Karpas-422 (cell line): Measurements from ENCODE around the gene GGTLC1. TPM values are rescaled to one million over a fixed set of nuclear protein-coding genes. Genes with fewer than 3 reads are reported as not detected.
"Not testable (repeated sequence)": the region's sequence is repeated elsewhere in the genome, so short reads cannot be mapped to it uniquely, and the experiment has no call there.

Experiments used
- DNase-seq: peaks from one replicate; pipeline ENCODE4 v3.0.0-alpha.2; 2015
- H2AFZ ChIP-seq: fragments of 200-600 bp; sonication (generic); 2 replicates; pipeline ENCODE4 v1.6.1; 2014; ENCODE audit warnings: antibody characterized with exemption, low read length, mixed read lengths
- H3K27ac ChIP-seq: fragments of 200-600 bp; sonication (generic); 2 replicates; pipeline ENCODE4 v1.5.1; 2014; ENCODE audit warnings: mild to moderate bottlenecking, low read length, moderate library complexity
- H3K27me3 ChIP-seq: fragments of 200-600 bp; sonication (generic); 2 replicates; pipeline ENCODE4 v1.6.1; 2014; ENCODE audit warnings: low read length, mixed read lengths
- H3K36me3 ChIP-seq: fragments of 200-600 bp; sonication (generic); 2 replicates; pipeline ENCODE4 v1.6.1; 2014; ENCODE audit warnings: low read length, mixed read lengths; ENCODE audit not compliant: insufficient read depth
- H3K4me1 ChIP-seq: fragments of 200-600 bp; sonication (generic); 2 replicates; pipeline ENCODE4 v1.6.1; 2014; ENCODE audit warnings: mild to moderate bottlenecking, low read length, mixed read lengths
- H3K4me2 ChIP-seq: fragments of 200-600 bp; sonication (generic); 2 replicates; pipeline ENCODE4 v1.6.1; 2014; ENCODE audit warnings: low read length, low read depth, mild to moderate bottlenecking; ENCODE audit not compliant: poor library complexity, severe bottlenecking
- H3K4me3 ChIP-seq: fragments of 200-600 bp; sonication (generic); 2 replicates; pipeline ENCODE4 v1.5.1; 2014; ENCODE audit warnings: mild to moderate bottlenecking, antibody characterized with exemption, low read length, mixed read lengths
- H3K79me2 ChIP-seq: fragments of 200-600 bp; sonication (generic); 2 replicates; pipeline ENCODE4 v1.6.1; 2014; ENCODE audit warnings: mild to moderate bottlenecking, low read length, mixed read lengths
- H3K9ac ChIP-seq: fragments of 200-600 bp; sonication (generic); 2 replicates; pipeline ENCODE4 v1.6.0; 2014; ENCODE audit warnings: low read length
- H3K9me2 ChIP-seq: fragments of 200-600 bp; sonication (generic), shearing (Covaris generic); replicated peaks from 2 replicates; pipeline ENCODE4 v1.6.0; 2014; ENCODE audit warnings: mild to moderate bottlenecking, low read length, moderate library complexity; ENCODE audit not compliant: insufficient read depth
- H3K9me3 ChIP-seq: fragments of 300-700, 200-600 bp; sonication (generic); 2 replicates; pipeline ENCODE4 v1.6.1; 2014; ENCODE audit warnings: low read length, mixed read lengths
- H4K20me1 ChIP-seq: fragments of 200-600 bp; sonication (generic); 2 replicates; pipeline ENCODE4 v1.6.1; 2014; ENCODE audit warnings: mild to moderate bottlenecking, antibody characterized with exemption, low read length, low read depth; ENCODE audit not compliant: insufficient read depth
- total RNA-seq: library from RNA; depleted of rRNA; stranded (reverse); fragments of >200 nt; shearing (Covaris generic); gene quantifications from 2 replicates; pipeline ENCODE4 v1.2.3, GENCODE V29; 2014; ENCODE audit warnings: low replicate concordance

The GGTLC1 gene
- total RNA-seq, 1 experiment from 2014 or later, result not detected

DNA sequence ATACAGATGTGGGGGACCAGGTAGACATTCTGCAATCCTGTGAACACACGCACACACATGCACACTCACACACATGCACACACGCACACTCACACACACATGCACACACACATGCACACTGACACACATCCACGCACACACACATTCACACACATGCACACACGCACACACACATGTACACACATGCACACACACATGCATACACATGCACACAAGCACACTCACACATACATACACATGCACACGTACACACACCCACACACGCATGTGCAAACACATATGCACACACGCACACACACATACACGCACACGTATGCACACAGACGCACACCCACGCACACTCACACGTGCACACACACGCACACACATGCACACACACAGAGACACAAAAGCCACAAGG, 14.3 kb upstream of the GGTLC1 start:
- Histone ChIP-seq H4K20me1 (no peaks in the 10 kb centered on the region), H3K9me2 (no peaks in the 10 kb centered on the region), H3K4me1 (peaks cover 23% of the 10 kb centered on the region), H3K79me2 (no peaks in the 10 kb centered on the region), H3K36me3 (no peaks in the 10 kb centered on the region), H3K4me3 (no peak overlapping the region), H3K4me2 (no peak overlapping the region), H3K9me3 (no peaks in the 10 kb centered on the region), H2AFZ (no peak overlapping the region), H3K9ac (no peak overlapping the region), H3K27me3 (no peaks in the 10 kb centered on the region), H3K27ac (no peak overlapping the region)
- no peak for DNase-seq

DNA sequence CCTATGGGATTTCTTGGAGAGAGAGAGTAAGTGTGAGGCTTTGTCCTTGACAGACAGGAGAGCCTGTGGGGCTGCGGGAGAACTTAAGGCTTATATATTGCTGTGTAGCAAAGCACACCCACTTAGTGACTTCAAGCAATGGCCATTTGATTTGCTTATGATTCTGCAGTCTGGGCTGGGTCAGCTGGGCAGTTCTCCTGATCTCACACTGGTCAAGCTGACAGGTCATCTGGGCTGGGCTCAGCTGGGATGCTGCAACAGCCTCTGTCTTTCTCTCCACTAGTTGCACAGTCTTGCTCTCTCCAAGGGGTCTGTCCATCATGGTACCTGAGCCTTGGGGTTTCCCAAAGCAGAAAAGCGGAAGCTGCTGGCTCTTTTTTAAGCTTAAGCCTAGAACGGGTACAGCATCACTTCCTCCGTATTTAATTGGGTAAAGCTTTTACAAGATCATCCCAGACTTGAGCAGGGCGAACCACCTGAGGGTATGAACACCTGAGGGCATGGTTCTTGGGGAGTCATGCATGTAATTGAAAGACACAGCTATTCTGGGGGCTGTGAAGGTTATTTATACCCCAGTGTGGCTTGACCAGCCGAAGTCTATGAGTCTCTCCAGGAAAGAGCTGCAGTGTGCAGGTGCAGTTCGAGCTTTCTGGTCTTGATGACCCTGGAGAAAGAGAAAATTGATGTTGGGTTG, 13.3 kb upstream of the GGTLC1 start:
- DNase-seq, result peak; percentile 77
- no peaks in the 10 kb centered on the region for H3K9me3 ChIP-seq
- H2AFZ ChIP-seq, result no peak overlapping the region

DNA sequence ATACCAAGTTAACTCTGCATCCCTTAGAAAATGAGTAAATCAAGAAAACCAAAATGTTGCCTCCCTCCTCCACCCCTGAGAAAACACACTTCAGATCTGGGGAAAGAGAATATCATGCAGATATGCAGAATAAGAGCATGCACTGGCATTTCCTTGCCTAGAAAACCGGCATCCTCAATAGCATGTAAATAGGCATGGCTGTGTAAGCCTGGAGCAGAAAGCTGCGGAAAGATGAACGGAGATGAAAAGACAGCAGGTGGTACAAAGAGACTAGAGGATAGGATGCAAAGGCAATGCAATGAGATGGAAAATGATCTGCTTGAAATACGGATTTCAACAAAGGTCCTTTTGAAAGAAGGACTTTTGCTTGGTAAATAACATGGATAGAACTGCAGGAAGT, 10.3 kb upstream of the GGTLC1 start:
- Histone ChIP-seq H4K20me1 (no peaks in the 10 kb centered on the region), H3K4me1 (peaks cover 23% of the 10 kb centered on the region)
- DNase-seq, result no peak

More for the DNA sequence above, 13.3 kb upstream of the GGTLC1 start:
- Histone ChIP-seq H3K27me3 (no peaks in the 10 kb centered on the region), H3K9me2 (no peaks in the 10 kb centered on the region), H3K4me3 (no peak overlapping the region), H3K9ac (no peak overlapping the region), H3K79me2 (no peaks in the 10 kb centered on the region), H3K36me3 (no peaks in the 10 kb centered on the region), H3K4me2 (no peak overlapping the region), H3K27ac (no peak overlapping the region), H4K20me1 (no peaks in the 10 kb centered on the region), H3K4me1 (peaks cover 23% of the 10 kb centered on the region)

DNA sequence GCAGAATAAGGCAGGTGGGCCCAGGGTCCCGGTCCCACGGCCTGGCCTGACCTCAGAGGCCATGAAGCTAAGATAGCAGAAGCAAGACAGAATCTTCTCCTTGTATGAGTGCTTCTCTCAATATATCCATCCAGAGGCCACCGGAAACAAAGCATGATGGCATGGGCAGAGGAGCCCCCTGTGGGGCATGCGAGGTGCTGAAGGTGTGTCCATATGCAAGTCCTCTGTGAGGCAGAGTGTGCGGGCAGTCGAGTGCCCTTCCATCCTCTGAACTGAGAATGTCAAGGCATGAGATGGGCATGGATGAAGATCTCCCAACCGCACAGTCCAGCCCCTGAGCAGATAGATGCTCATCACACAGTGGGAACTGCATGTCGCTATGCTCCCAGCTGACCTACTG, 9.8 kb upstream of the GGTLC1 start:
- Histone ChIP-seq H4K20me1 (no peaks in the 10 kb centered on the region), H3K4me1 (peaks cover 20% of the 10 kb centered on the region)

More for the DNA sequence above, 10.3 kb upstream of the GGTLC1 start:
- no peaks in the 10 kb centered on the region for H3K9me2 ChIP-seq
- no peak overlapping the region for H3K4me3 ChIP-seq
- H3K27me3 ChIP-seq, result no peaks in the 10 kb centered on the region
- H3K27ac ChIP-seq, result no peak overlapping the region
- no peak overlapping the region for H3K9ac ChIP-seq
- no peaks in the 10 kb centered on the region for H3K36me3 ChIP-seq
- no peak overlapping the region for H3K4me2 ChIP-seq
- no peaks in the 10 kb centered on the region for H3K9me3 ChIP-seq
- no peak overlapping the region for H2AFZ ChIP-seq
- no peaks in the 10 kb centered on the region for H3K79me2 ChIP-seq

DNA sequence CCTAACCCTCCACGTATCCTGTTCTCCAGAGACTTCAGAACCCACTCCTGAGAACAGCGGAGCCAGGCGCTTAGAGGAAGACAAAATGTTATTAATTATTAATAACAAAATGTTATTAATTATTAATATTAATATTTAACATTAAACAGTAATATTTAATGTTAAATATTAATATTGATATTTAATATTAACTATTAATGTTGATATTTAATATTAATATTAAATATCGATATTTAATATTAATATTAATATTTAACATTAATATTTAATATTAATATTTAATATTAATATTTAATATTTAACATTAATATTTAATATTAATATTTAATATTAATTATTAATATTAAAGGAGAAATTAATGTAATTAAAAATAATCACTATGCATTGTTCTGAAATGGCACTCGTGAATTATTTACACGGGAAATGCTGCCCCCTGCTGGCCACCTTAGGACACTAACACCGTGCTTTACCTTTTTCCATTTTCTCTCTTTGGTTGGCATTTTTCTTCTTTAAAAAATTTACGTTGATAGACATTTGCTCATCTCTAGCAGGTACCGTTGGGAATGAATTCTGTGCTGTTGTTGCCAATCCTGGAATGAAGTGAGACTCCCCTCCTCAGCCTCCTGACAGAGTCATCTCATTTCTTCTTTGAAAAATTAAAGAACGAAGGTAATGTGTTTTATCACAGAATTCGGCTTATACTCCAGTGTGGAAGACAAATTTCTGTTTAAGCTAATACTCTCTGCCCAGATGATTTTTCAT, 7.5 kb upstream of the GGTLC1 start:
- H3K9me3 ChIP-seq, result no peaks in the 10 kb centered on the region
- no peaks in the 10 kb centered on the region for H3K36me3 ChIP-seq
- H3K4me2 ChIP-seq, result no peak overlapping the region
- H2AFZ ChIP-seq, result no peak overlapping the region
- DNase-seq, result peak; percentile 80
- no peaks in the 10 kb centered on the region for H4K20me1 ChIP-seq
- H3K9me2 ChIP-seq, result no peaks in the 10 kb centered on the region
- no peak overlapping the region for H3K27ac ChIP-seq
- no peak overlapping the region for H3K9ac ChIP-seq
- no peaks in the 10 kb centered on the region for H3K27me3 ChIP-seq
- H3K79me2 ChIP-seq, result no peaks in the 10 kb centered on the region
- no peak overlapping the region for H3K4me3 ChIP-seq
- H3K4me1 ChIP-seq, result no peaks in the 10 kb centered on the region

More for the DNA sequence above, 9.8 kb upstream of the GGTLC1 start:
- Histone ChIP-seq H3K9me2 (no peaks in the 10 kb centered on the region), H3K9ac (no peak overlapping the region), H3K4me3 (no peak overlapping the region), H3K4me2 (no peak overlapping the region), H3K27ac (no peak overlapping the region), H3K27me3 (no peaks in the 10 kb centered on the region), H3K9me3 (no peaks in the 10 kb centered on the region), H3K36me3 (no peaks in the 10 kb centered on the region), H2AFZ (no peak overlapping the region), H3K79me2 (no peaks in the 10 kb centered on the region)
- no peak for DNase-seq

DNA sequence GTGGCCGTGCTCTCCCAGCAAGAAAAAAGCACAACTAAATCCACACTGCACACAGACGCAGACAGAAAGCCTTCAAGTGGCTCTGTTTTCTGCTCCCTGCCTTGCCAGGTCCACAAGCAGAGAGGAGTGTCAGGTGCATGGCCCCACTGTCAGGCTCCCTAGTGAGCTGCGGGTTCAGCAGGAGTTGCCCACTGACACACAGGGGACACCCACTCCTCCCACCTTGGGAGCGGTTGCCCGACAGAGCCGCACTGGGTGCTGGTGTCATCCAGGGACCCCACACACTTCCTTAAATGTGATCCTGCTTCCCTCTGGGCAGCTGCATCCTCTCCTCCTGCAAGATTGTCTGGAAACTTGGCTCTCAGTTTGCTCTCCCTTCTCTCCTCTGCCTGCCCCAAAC, 6.7 kb upstream of the GGTLC1 start:
- not testable (repeated sequence) for H3K79me2 ChIP-seq, DNase-seq, H3K4me3 ChIP-seq, H3K27ac ChIP-seq, H3K4me1 ChIP-seq, H3K9me2 ChIP-seq, H3K36me3 ChIP-seq, H4K20me1 ChIP-seq, H3K27me3 ChIP-seq, H2AFZ ChIP-seq, H3K9ac ChIP-seq, H3K4me2 ChIP-seq, H3K9me3 ChIP-seq

DNA sequence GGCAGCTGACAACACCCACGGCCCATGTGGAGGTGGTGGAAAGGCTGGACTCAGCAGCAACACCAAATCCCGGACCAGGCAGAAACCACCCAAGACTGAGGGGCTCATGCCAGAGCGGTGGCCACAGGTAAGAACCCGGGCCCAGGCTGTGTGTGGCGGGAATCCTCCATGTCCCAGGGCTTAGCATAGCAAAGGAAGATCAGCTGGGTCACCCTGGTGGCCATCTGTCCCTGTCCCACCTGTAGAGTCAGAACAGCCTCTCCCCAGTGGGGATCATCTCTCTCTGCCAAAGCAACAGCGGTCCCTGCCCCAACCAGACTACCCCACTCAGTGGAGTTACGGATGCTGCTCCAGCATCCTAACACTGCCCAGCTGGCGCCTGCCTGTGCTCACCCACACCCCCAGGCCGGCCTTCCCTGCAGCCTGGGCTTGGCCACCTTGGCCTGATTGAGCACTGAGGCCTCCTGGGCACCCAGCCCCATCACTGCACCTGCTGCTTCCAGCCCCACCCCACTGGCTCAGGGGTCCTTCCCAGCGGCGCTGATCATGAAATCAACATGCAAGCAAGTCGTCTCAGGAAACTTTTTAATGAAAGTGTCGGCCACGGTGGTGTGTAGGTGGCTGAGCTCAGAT, 5.5 kb upstream of the GGTLC1 start:
- H2AFZ ChIP-seq, H4K20me1 ChIP-seq, H3K27ac ChIP-seq, H3K36me3 ChIP-seq, H3K4me3 ChIP-seq, H3K9me2 ChIP-seq, H3K9ac ChIP-seq, H3K27me3 ChIP-seq, H3K9me3 ChIP-seq, H3K4me2 ChIP-seq, H3K79me2 ChIP-seq, DNase-seq, H3K4me1 ChIP-seq: not testable (repeated sequence)

DNA sequence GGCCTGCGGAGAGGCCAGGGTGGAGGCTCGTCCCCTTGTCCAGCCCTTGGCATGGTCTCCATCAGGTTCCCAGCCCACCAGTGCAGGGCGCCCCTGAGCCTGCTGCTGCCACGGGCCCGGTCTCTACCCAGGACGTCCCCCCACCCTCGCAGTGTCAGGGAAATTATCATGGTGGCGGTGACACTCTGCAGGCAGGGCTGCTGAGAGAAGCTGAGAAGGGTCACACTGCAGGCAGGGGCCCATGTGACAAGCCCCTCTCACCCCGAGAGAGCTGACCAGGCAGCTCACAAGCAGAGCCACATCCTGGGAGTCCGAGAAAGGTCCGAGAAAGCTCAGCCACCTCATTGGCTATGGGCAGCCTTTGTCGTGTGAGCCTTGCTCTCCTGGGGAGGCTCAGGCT, 4.9 kb upstream of the GGTLC1 start:
- not testable (repeated sequence) for H3K79me2 ChIP-seq

More for the DNA sequence above, 4.9 kb upstream of the GGTLC1 start:
- H4K20me1 ChIP-seq, H3K9me2 ChIP-seq, H2AFZ ChIP-seq, H3K9ac ChIP-seq, H3K27me3 ChIP-seq, H3K27ac ChIP-seq, H3K4me3 ChIP-seq, H3K36me3 ChIP-seq, H3K9me3 ChIP-seq, H3K4me1 ChIP-seq, H3K4me2 ChIP-seq, DNase-seq: not testable (repeated sequence)
